ENCODE data around the gene KRTAP10-3.

GRCh38 chr21:44525391-44526095 lies 33.1 kb downstream of the KRTAP10-3 start:
- TF ChIP-seq CTCF (IDR thresholded peaks at IDR 0.05; ENCODE audit: low read depth, low read length) (no peak), EZH2phosphoT487 (IDR thresholded peaks at IDR 0.05; ENCODE audit: low read depth) (no peak)
